Neuronal stem cell (in vitro differentiated cells): Measurements from ENCODE around the gene ZNF784.
A peak's percentile ranks its signal among the peaks of the same experiment; 100 is the strongest.

Source experiments
- DNase-seq: peaks from one replicate; pipeline ENCODE4 v3.0.0-alpha.2; 2013; ENCODE audit warnings: low spot score
- H2AFZ ChIP-seq: one replicate; pipeline ENCODE4 v1.6.1; 2013; ENCODE audit warnings: mild to moderate bottlenecking, low read length, inconsistent platforms
- H2AK5ac ChIP-seq: 2 replicates; pipeline ENCODE4 v1.6.1; 2013; ENCODE audit warnings: low read depth, mild to moderate bottlenecking, inconsistent platforms, low read length, moderate library complexity, mixed read lengths
- H2BK120ac ChIP-seq: 2 replicates; pipeline ENCODE4 v1.6.1; 2013; ENCODE audit warnings: low read depth, mild to moderate bottlenecking, inconsistent platforms, low read length, moderate library complexity, mixed read lengths
- H2BK12ac ChIP-seq: one replicate; pipeline ENCODE4 v1.6.1; 2013; ENCODE audit warnings: low read length, inconsistent platforms
- H2BK15ac ChIP-seq: 2 replicates; pipeline ENCODE4 v1.6.1; 2013; ENCODE audit warnings: mild to moderate bottlenecking, low read length, inconsistent platforms, mixed read lengths
- H2BK5ac ChIP-seq: one replicate; pipeline ENCODE4 v1.6.1; 2013; ENCODE audit warnings: inconsistent platforms, mild to moderate bottlenecking, low read length, moderate library complexity
- H3K14ac ChIP-seq: one replicate; pipeline ENCODE4 v1.6.1; 2013; ENCODE audit warnings: low read length, inconsistent platforms
- H3K18ac ChIP-seq: 2 replicates; pipeline ENCODE4 v1.6.1; 2013; ENCODE audit warnings: low read length, inconsistent platforms
- H3K23ac ChIP-seq: 2 replicates; pipeline ENCODE4 v1.6.1; 2013; ENCODE audit warnings: low read depth, mild to moderate bottlenecking, mixed read lengths, low read length, inconsistent platforms; ENCODE audit not compliant: poor library complexity
- H3K27ac ChIP-seq: replicated peaks from 3 replicates; pipeline ENCODE4 v1.5.1; 2013; ENCODE audit warnings: low read length, inconsistent platforms
- H3K27me3 ChIP-seq, 3 experiments: 2 replicates each; pipeline ENCODE4 v1.6.1; 2013; ENCODE audit warnings: low read length in 3 of 3, mild to moderate bottlenecking in 2 of 3, inconsistent platforms in 1 of 3, low read depth in 1 of 3, mixed read lengths in 1 of 3, moderate library complexity in 1 of 3; ENCODE audit not compliant: control insufficient read depth in 3 of 3, insufficient read depth in 3 of 3
- H3K36me3 ChIP-seq, 2 donors: replicated peaks in 1 of 2; 2 replicates each; pipeline ENCODE4 v1.6.1; 2013; ENCODE audit warnings: low read length in 2 of 2; ENCODE audit not compliant: control insufficient read depth in 2 of 2, insufficient read depth in 2 of 2
- H3K4ac ChIP-seq: 2 replicates; pipeline ENCODE4 v1.6.1; 2013; ENCODE audit warnings: inconsistent platforms, mild to moderate bottlenecking, low read length, moderate library complexity
- H3K4me1 ChIP-seq, 2 donors: 1 replicate in 1 of 2; 2 replicates in 1 of 2; pipeline ENCODE4 v1.6.1; 2013; ENCODE audit warnings: low read length in 2 of 2, low read depth in 1 of 2; ENCODE audit not compliant: control insufficient read depth in 2 of 2, insufficient read depth in 1 of 2
- H3K4me2 ChIP-seq: one replicate; pipeline ENCODE4 v1.6.1; 2013; ENCODE audit warnings: mild to moderate bottlenecking, low read length, inconsistent platforms; ENCODE audit not compliant: insufficient read depth, poor library complexity, severe bottlenecking
- H3K4me3 ChIP-seq, 2 donors: 2 replicates each; pipeline ENCODE4 v1.5.1; 2013; ENCODE audit warnings: low read length in 2 of 2, mild to moderate bottlenecking in 2 of 2, inconsistent platforms in 1 of 2, moderate library complexity in 1 of 2
- H3K79me1 ChIP-seq: one replicate; pipeline ENCODE4 v1.6.1; 2013; ENCODE audit warnings: low read depth, mild to moderate bottlenecking, inconsistent platforms, low read length, moderate library complexity
- H3K9ac ChIP-seq: one replicate; pipeline ENCODE4 v1.6.1; 2013; ENCODE audit warnings: mild to moderate bottlenecking, low read depth, low read length, inconsistent platforms; ENCODE audit not compliant: poor library complexity
- H3K9me3 ChIP-seq, 2 donors: replicated peaks in 1 of 2; 2 replicates each; pipeline versions ENCODE3 to v1.6.1; 2013; ENCODE audit warnings: low read length in 2 of 2, mild to moderate bottlenecking in 2 of 2, inconsistent platforms in 1 of 2, low read depth in 1 of 2, mixed read lengths in 1 of 2, moderate library complexity in 1 of 2; ENCODE audit not compliant: control insufficient read depth in 2 of 2, insufficient read depth in 1 of 2
- H4K8ac ChIP-seq: one replicate; pipeline ENCODE4 v1.6.1; 2013; ENCODE audit warnings: low read depth, mild to moderate bottlenecking, inconsistent platforms, low read length, moderate library complexity
- H4K91ac ChIP-seq: one replicate; pipeline ENCODE4 v1.6.1; 2013; ENCODE audit warnings: low read length, low read depth, mild to moderate bottlenecking, inconsistent platforms; ENCODE audit not compliant: poor library complexity
- WGBS, 2 donors: extraction: QIAGEN DNeasy Blood & Tissue Kit; methylation state at CpG; one replicate each; pipeline ENCODE4 v1.1.7; 2013; ENCODE audit warnings: missing lambda C conversion rate in 2 of 2, mixed read lengths in 1 of 2; ENCODE audit not compliant: insufficient read length in 2 of 2, insufficient replicate concordance in 1 of 2; ENCODE audit errors: extremely low coverage in 2 of 2; 5-methylcytosine and 5-hydroxymethylcytosine counted together

Gene ZNF784

DNA sequence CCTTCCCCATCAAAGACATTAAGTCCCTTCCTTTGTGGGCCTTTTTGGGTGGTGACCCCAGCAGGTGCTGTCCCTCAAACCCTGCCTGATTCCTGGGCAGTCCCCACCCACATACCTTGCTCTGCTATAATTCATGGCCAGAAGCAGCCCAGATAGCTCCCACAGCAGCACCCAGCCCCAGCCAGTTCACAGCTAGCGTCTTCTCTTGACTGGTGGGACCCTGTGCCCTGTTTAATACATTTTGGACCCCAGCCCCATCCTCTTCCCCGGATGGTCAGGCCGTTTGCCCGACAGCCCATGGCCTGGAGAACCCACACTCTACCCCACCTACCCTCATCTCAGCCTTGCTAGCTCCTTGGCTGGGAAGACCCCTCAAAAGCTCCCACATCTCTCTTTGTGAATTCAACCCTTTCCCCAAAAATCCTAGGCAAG is 25.8 kb upstream of the ZNF784 start:
- Histone ChIP-seq H3K27me3 (no peaks in the 10 kb centered on the region), H2BK12ac (no peak overlapping the region), H3K79me1 (peaks cover 15% of the 10 kb centered on the region), H3K27ac (no peak overlapping the region), H4K91ac (no peak overlapping the region), H3K4me1 (peaks cover 10 to 12% of the 10 kb centered on the region in 2 donors), H3K23ac (no peak overlapping the region), H3K4ac (no peak overlapping the region), H2AFZ (no peak overlapping the region), H2BK5ac (no peak overlapping the region), H3K14ac (no peak overlapping the region), H3K36me3 (peaks cover 20 to 34% of the 10 kb centered on the region in 2 donors), H3K4me3 (no peak overlapping the region), H3K18ac (no peak overlapping the region), H3K9ac (no peak overlapping the region), H2BK120ac (no peak overlapping the region), H3K4me2 (no peak overlapping the region), H3K9me3 (no peaks in the 10 kb centered on the region), H2AK5ac (peak overlapping the region; percentile 43), H4K8ac (no peak overlapping the region), H2BK15ac (no peak overlapping the region)
- DNase-seq: no peak
- no CpG with 5 or more reads among the region's 4 CpGs for WGBS, 2 donors

DNA sequence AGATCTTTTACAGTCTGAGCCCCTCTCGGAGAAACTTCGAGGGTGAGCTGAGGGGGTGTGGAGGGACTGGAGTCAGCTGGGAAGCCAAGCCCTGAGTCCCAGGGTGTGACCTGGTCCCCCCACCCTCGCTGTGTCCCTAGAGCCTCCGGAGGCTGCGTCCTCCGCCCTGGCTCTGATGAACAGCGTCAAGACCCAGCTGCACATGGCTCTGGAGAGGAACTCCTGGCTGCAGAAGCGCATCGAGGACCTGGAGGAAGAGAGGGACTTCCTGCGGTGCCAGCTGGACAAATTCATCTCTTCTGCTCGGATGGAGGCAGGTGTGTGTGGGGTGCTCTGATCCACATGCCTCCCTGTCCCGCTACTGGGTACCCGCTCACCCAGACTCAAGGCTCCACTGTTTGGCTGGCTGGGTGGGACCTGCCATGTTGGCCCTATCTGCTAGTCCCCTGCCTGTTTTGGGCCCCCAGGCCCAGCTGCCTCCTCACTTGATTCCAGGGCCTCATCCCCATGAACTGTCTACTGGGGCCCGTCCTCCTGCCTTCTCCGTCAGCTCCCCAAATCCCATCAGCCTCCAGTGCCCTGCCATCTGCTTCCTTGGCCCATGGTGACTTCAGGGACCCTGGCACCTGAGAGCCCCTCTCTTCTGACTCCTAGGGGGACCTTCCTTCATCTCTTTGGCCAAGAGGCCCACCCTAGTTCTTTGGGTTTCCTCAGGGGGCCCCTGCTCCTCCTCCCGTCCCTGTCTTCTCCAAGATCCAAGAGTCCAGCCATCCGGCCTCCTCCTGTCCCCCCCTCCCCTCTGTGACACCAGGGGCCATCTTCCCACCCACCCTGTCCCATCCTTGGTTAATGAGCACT is 25.1 kb upstream of the ZNF784 start:
- H2AFZ ChIP-seq: no peak overlapping the region
- peaks cover 27 to 40% of the 10 kb centered on the region in 2 donors for H3K36me3 ChIP-seq
- H3K4ac ChIP-seq: no peak overlapping the region
- no peak overlapping the region for H3K4me2 ChIP-seq
- H2BK12ac ChIP-seq: peak overlapping the region; percentile 95
- peaks cover 19% of the 10 kb centered on the region for H3K79me1 ChIP-seq
- H4K91ac ChIP-seq: no peak overlapping the region
- peaks cover 12 to 13% of the 10 kb centered on the region in 2 donors for H3K4me1 ChIP-seq
- H2BK5ac ChIP-seq: peak overlapping the region; percentile 44
- H2BK120ac ChIP-seq: no peak overlapping the region
- H3K27me3 ChIP-seq: no peaks in the 10 kb centered on the region
- DNase-seq: no peak
- peak overlapping the region; percentile 37 for H2BK15ac ChIP-seq
- H3K9ac ChIP-seq: peak overlapping the region; percentile 99
- H3K18ac ChIP-seq: no peak overlapping the region
- H3K23ac ChIP-seq: no peak overlapping the region
- H4K8ac ChIP-seq: no peak overlapping the region
- H3K27ac ChIP-seq: no peak overlapping the region
- H2AK5ac ChIP-seq: peak overlapping the region; percentile 99
- no peaks in the 10 kb centered on the region for H3K9me3 ChIP-seq
- WGBS, 2 donors: no CpG with 5 or more reads among the region's 17 CpGs
- no peak overlapping the region for H3K14ac ChIP-seq
- H3K4me3 ChIP-seq: peak overlapping the region in 1 of 2 donors; percentile 90

DNA sequence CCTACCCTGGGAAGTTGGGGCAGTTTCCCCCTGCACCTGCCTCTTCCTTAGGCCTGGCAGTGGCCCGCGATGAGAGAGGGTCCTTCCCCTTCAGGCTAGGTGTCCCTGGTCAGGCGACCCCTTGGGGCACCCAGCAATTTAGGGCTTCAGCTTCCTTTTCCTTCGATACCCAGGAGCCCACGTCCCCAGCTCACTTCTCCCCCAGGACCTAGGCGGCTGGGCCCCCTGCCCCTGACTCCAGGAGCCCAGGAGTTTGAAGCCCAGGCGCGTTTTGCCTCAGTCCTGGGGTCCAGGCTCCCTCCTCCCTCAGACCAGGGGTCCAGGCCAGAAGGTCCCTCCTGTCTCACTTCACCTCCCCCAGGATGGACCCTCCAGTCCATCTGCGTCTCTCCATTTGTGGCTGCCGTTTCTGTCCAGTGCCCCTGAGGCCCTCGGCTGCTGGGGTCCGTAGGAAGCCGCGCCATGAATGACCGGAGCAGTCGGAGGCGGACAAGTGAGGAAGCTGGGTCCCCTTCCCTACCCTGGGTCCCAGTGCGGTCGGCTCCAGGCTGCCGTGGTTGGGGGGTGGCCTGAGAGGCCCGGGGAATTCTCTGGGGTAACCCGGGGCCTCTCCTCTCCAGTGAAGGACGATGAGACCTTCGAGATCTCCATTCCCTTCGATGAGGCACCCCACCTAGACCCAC is 24.4 kb upstream of the ZNF784 start:
- Histone ChIP-seq H3K4me2 (peak overlapping the region; percentile 91), H3K27me3 (no peaks in the 10 kb centered on the region), H3K36me3 (peaks cover 28 to 43% of the 10 kb centered on the region in 2 donors), H3K18ac (peak overlapping the region; percentile 100), H3K9ac (peak overlapping the region; percentile 99), H2BK15ac (peak overlapping the region; percentile 25), H3K4ac (peak overlapping the region; percentile 93), H2BK12ac (peak overlapping the region; percentile 94), H3K79me1 (peaks cover 23% of the 10 kb centered on the region), H2BK120ac (peak overlapping the region; percentile 87), H3K4me1 (peaks cover 14 to 15% of the 10 kb centered on the region in 2 donors), H3K27ac (peak overlapping the region; percentile 33), H4K91ac (no peak overlapping the region), H3K9me3 (no peaks in the 10 kb centered on the region), H4K8ac (peak overlapping the region; percentile 98), H2AK5ac (peak overlapping the region; percentile 99), H3K23ac (peak overlapping the region; percentile 80), H2AFZ (peak overlapping the region; percentile 100), H2BK5ac (peak overlapping the region; percentile 44), H3K14ac (peak overlapping the region; percentile 89), H3K4me3 (peak overlapping the region; percentile 90)
- no peak for DNase-seq
- no CpG with 5 or more reads among the region's 25 CpGs for WGBS, 2 donors
